K562 (cell line): Measurements from ENCODE around the gene PPP1R10. TPM values are rescaled to one million over a fixed set of nuclear protein-coding genes. Genes with fewer than 3 reads are reported as not detected.

ENCODE experiments used
- CREBBP ChIP-seq: IDR thresholded peaks from one replicate; pipeline ENCODE4 v1.6.1; 2012; ENCODE audit warnings: low read depth, mild to moderate bottlenecking, control low read depth, inconsistent platforms, low read length
- EHMT2 ChIP-seq: fragments of 450-650 bp; IDR thresholded peaks from 2 replicates; pipeline ENCODE4 v1.6.1; 2018; ENCODE audit warnings: antibody characterized with exemption
- HES1 ChIP-seq: fragments of 450-650 bp; IDR thresholded peaks from 2 replicates; pipeline ENCODE4 v1.6.1; 2016; ENCODE audit warnings: low read depth, mild to moderate bottlenecking, moderate library complexity
- HNRNPLL ChIP-seq: fragments of 200-400 bp; formaldehyde crosslinking; IDR thresholded peaks from 2 replicates; pipeline ENCODE4 v1.6.1; 2017; ENCODE audit warnings: low read length, low read depth, mild to moderate bottlenecking; ENCODE audit not compliant: poor library complexity, severe bottlenecking
- LEF1 ChIP-seq: fragments of 450-650 bp; IDR thresholded peaks from 2 replicates; pipeline ENCODE4 v1.6.1; 2016; ENCODE audit warnings: mild to moderate bottlenecking
- MNT ChIP-seq, 2 experiments: fragments of 450-650 bp; conservative IDR thresholded peaks; 2 replicates each; pipeline ENCODE4 v1.6.1; 2017; ENCODE audit warnings: mild to moderate bottlenecking in 2 of 2, moderate library complexity in 2 of 2
- PCBP2 ChIP-seq: fragments of 200-400 bp; formaldehyde crosslinking; IDR thresholded peaks from 2 replicates; pipeline ENCODE4 v1.6.1; 2018; ENCODE audit warnings: low read length, low read depth, mild to moderate bottlenecking, moderate library complexity; ENCODE audit not compliant: poor library complexity, severe bottlenecking
- PTTG1 ChIP-seq: fragments of 450-650 bp; IDR thresholded peaks from 2 replicates; pipeline ENCODE4 v1.6.1; 2016; ENCODE audit warnings: low read depth, mild to moderate bottlenecking, missing genetic modification characterization, missing compliant biosample characterization
- RFX5 ChIP-seq: IDR thresholded peaks from 2 replicates; pipeline ENCODE4 v1.6.1; 2011; ENCODE audit warnings: low read depth, mild to moderate bottlenecking, improper control_type of control experiment, low read length
- RHOXF2B ChIP-seq: fragments of 250-450 bp; sonication (Bioruptor Pico); conservative IDR thresholded peaks from 2 replicates; pipeline ENCODE4 v1.5.1; 2021
- TBP ChIP-seq: optimal IDR thresholded peaks from 2 replicates; pipeline ENCODE3; 2011; ENCODE audit warnings: low read depth, low read length, improper control_type of control experiment
- TCF7 ChIP-seq: sonication (generic); IDR thresholded peaks from 2 replicates; pipeline ENCODE4 v1.6.1; 2016; ENCODE audit warnings: antibody characterized with exemption, borderline replicate concordance
- TSC22D4 ChIP-seq: fragments of 450-650 bp; IDR thresholded peaks from 2 replicates; pipeline ENCODE4 v1.6.1; 2016; ENCODE audit warnings: missing genetic modification characterization, missing biosample characterization, control low read depth
- UBTF ChIP-seq, 2 experiments: IDR thresholded peaks; 2 replicates each; pipeline ENCODE4 v1.6.1; 2012; ENCODE audit warnings: improper control_type of control experiment in 2 of 2, low read depth in 2 of 2, low read length in 2 of 2, borderline replicate concordance in 1 of 2
- ZC3H8 ChIP-seq: fragments of 450-650 bp; IDR thresholded peaks from 2 replicates; pipeline ENCODE4 v1.6.1; 2017
- ZFP91 ChIP-seq: sonication (generic); formaldehyde crosslinking; IDR thresholded peaks from 2 replicates; pipeline ENCODE4 v1.8.0; 2022; ENCODE audit warnings: mild to moderate bottlenecking, missing genetic modification reagents
- ZNF165 ChIP-seq: fragments of 250-450 bp; sonication (Bioruptor Pico); IDR thresholded peaks from 2 replicates; pipeline ENCODE4 v1.4.0; 2020; ENCODE audit warnings: borderline replicate concordance
- ZNF398 ChIP-seq: fragments of 250-450 bp; sonication (Bioruptor Pico); IDR thresholded peaks from 2 replicates; pipeline ENCODE4 v1.8.0; 2021; ENCODE audit warnings: moderate library complexity, mild to moderate bottlenecking, inconsistent platforms
- polyA plus RNA-seq, 8 experiments: library from polyadenylated mRNA; depleted of rRNA in 4 of 8; stranded (reverse) in 5 of 8; unstranded in 3 of 8; fragments of >200 nt; fragmentation: Nextera tagmentation in 2 of 8; fragmentation: Illumina TruSeq in 1 of 8; extraction: Ambion mirVana in 2 of 8; extraction: Trizol in 1 of 8; gene quantifications; 2 replicates each; pipeline versions ENCODE4 v1.2.1 to v1.2.3, GENCODE V29; 2011 to 2014; ENCODE audit warnings: inconsistent platforms in 1 of 8, missing spikeins in 1 of 8
- total RNA-seq, 7 experiments: library from RNA; depleted of rRNA in 6 of 7; stranded (reverse); fragments of >200 nt in 6 of 7; fragmentation: Illumina TruSeq in 2 of 7; extraction: Trizol in 2 of 7; gene quantifications; 2 replicates each; pipeline versions ENCODE4 v1.2.1 to v1.2.3, GENCODE V29; 2011 to 2021; ENCODE audit warnings: low replicate concordance in 1 of 7

PPP1R10 gene
- total and polyA plus RNA-seq, 9 of the 15 experiments (the other 6 are each of a cell fraction or from before 2014, with no cell fraction given): 14.1 to 65.5 (median 32.6) TPM

GRCh38 chr6:30556906-30557682 is 59.9 kb downstream of the PPP1R10 start, which contains the start of gene PRR3 (continued):
- TF ChIP-seq UBTF (IDR thresholded peaks at IDR 0.05; ENCODE audit: borderline replicate concordance in 1 of 2, low read depth in 2 of 2, low read length in 2 of 2): no peak
- peak; percentile 76 for TF ChIP-seq LEF1
- TF ChIP-seq ZFP91: peak; percentile 66; the same call in 1 of the 2 replicates
- no peak for TF ChIP-seq RHOXF2B
- TF ChIP-seq PCBP2: no peak
- no peak for TF ChIP-seq CREBBP
- no peak for TF ChIP-seq ZNF165 (CRISPR knock-in tag)
- peak; percentile 67 to 77 for TF ChIP-seq MNT (conservative IDR thresholded peaks at IDR 0.05)
- 0 out of 2 replicates have a peak, but pooled peaks have one; percentile 17 for TF ChIP-seq ZC3H8
- peak; percentile 21 for TF ChIP-seq HNRNPLL
- TF ChIP-seq ZNF398 (CRISPR knock-in tag): no peak
- no peak for TF ChIP-seq TSC22D4 (tag)
- TF ChIP-seq EHMT2: 0 out of 2 replicates have a peak, but pooled peaks have one; percentile 41
- peak; percentile 92 for TF ChIP-seq TBP
- TF ChIP-seq PTTG1: no peak
- TF ChIP-seq HES1: no peak
- TF ChIP-seq RFX5: 0 out of 2 replicates have a peak, but pooled peaks have one; percentile 50
- no peak for TF ChIP-seq TCF7
